IMR-90 (cell line): ENCODE data around the gene TMEM213.
A peak's percentile ranks its signal among the peaks of the same experiment; 100 is the strongest.

Experiments
- BHLHE40 ChIP-seq: fragments of 150-350 bp; IDR thresholded peaks from 2 replicates; pipeline ENCODE4 v1.6.1; 2016; ENCODE audit warnings: mild to moderate bottlenecking, low read depth, low read length
- CEBPB ChIP-seq: IDR thresholded peaks from 2 replicates; pipeline ENCODE4 v1.6.1; 2012; ENCODE audit warnings: low read depth, low read length, improper control_type of control experiment
- CHD1 ChIP-seq: IDR thresholded peaks from 2 replicates; pipeline ENCODE4 v1.6.1; 2012; ENCODE audit warnings: low read depth, low read length, improper control_type of control experiment
- POLR2A ChIP-seq: IDR thresholded peaks from 2 replicates; pipeline ENCODE4 v1.6.1; 2012; ENCODE audit warnings: mild to moderate bottlenecking, low read depth, low read length
- RAD21 ChIP-seq: IDR thresholded peaks from 2 replicates; pipeline ENCODE4 v1.6.1; 2012; ENCODE audit warnings: low read length, improper control_type of control experiment
- RFX5 ChIP-seq: IDR thresholded peaks from 2 replicates; pipeline ENCODE4 v1.8.0; 2012; ENCODE audit warnings: low read depth, mild to moderate bottlenecking, low read length, moderate library complexity
- SMC3 ChIP-seq: fragments of 150-350 bp; IDR thresholded peaks from 2 replicates; pipeline ENCODE4 v1.6.1; 2016; ENCODE audit warnings: low read depth, mild to moderate bottlenecking, antibody characterized with exemption, low read length, moderate library complexity
- TF ChIP-seq, protein P1 (sequence below): conservative IDR thresholded peaks from 2 replicates; pipeline ENCODE4 v1.5.1; 2012; ENCODE audit warnings: mild to moderate bottlenecking, low read depth, low read length, improper control_type of control experiment
- TF ChIP-seq, protein P2 (sequence below): fragments of 150-350 bp; IDR thresholded peaks from 2 replicates; pipeline ENCODE4 v1.6.1; 2017; ENCODE audit warnings: mild to moderate bottlenecking, antibody characterized with exemption, low read length, low read depth
- TF ChIP-seq, protein P3 (sequence below): fragments of 150-350 bp; IDR thresholded peaks from 2 replicates; pipeline ENCODE4 v1.6.1; 2016; ENCODE audit warnings: low read depth, mild to moderate bottlenecking, low read length, moderate library complexity, borderline replicate concordance

DNA sequence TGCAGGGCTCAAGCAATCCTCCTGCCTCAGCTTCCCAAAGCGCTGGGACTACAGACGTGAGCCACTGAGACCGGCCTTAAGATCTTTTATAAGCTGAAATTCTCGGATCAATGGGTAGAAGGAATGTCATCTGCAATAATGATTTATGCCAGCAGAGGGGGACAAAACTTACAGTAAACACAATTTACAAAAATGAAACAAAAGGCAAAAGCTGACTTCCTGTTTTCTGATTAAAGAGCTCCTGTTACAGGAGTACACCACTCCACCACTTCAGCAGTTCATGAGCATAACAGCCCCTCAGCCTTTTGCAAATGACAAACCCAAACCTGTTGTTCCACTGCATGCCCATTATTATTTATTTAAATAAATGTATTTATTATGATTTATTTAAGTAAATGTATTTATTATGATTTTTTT is 88.7 kb downstream of the TMEM213 start:
- TF ChIP-seq, protein P1, sequence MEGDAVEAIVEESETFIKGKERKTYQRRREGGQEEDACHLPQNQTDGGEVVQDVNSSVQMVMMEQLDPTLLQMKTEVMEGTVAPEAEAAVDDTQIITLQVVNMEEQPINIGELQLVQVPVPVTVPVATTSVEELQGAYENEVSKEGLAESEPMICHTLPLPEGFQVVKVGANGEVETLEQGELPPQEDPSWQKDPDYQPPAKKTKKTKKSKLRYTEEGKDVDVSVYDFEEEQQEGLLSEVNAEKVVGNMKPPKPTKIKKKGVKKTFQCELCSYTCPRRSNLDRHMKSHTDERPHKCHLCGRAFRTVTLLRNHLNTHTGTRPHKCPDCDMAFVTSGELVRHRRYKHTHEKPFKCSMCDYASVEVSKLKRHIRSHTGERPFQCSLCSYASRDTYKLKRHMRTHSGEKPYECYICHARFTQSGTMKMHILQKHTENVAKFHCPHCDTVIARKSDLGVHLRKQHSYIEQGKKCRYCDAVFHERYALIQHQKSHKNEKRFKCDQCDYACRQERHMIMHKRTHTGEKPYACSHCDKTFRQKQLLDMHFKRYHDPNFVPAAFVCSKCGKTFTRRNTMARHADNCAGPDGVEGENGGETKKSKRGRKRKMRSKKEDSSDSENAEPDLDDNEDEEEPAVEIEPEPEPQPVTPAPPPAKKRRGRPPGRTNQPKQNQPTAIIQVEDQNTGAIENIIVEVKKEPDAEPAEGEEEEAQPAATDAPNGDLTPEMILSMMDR = peak; percentile 77
- no peak for TF ChIP-seq BHLHE40
- TF ChIP-seq CHD1 = no peak
- TF ChIP-seq SMC3 = peak; percentile 71
- TF ChIP-seq, protein P2, sequence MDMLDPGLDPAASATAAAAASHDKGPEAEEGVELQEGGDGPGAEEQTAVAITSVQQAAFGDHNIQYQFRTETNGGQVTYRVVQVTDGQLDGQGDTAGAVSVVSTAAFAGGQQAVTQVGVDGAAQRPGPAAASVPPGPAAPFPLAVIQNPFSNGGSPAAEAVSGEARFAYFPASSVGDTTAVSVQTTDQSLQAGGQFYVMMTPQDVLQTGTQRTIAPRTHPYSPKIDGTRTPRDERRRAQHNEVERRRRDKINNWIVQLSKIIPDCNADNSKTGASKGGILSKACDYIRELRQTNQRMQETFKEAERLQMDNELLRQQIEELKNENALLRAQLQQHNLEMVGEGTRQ = no peak
- TF ChIP-seq POLR2A = no peak
- TF ChIP-seq CEBPB = no peak
- TF ChIP-seq, protein P3, sequence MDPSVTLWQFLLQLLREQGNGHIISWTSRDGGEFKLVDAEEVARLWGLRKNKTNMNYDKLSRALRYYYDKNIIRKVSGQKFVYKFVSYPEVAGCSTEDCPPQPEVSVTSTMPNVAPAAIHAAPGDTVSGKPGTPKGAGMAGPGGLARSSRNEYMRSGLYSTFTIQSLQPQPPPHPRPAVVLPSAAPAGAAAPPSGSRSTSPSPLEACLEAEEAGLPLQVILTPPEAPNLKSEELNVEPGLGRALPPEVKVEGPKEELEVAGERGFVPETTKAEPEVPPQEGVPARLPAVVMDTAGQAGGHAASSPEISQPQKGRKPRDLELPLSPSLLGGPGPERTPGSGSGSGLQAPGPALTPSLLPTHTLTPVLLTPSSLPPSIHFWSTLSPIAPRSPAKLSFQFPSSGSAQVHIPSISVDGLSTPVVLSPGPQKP = no peak
- no peak for TF ChIP-seq RFX5
- TF ChIP-seq RAD21 = peak; percentile 66
